HFF-Myc (cell line): ENCODE measurements around the gene ODC1.

ENCODE experiments used
- DNase-seq: peaks from one replicate; pipeline ENCODE4 v3.0.0-alpha.2; 2011; ENCODE audit warnings: low read depth; ENCODE audit errors: extremely low read depth
- H3K4me3 ChIP-seq: replicated peaks from 2 replicates; pipeline ENCODE4 v1.5.1; 2011; ENCODE audit warnings: low read depth, mild to moderate bottlenecking, control low read depth, low read length
- CTCF ChIP-seq: IDR thresholded peaks from 2 replicates; pipeline ENCODE4 v1.5.1; 2012; ENCODE audit warnings: mild to moderate bottlenecking, low read depth, low read length, control low read depth; ENCODE audit errors: missing control alignments

ODC1 gene

DNA sequence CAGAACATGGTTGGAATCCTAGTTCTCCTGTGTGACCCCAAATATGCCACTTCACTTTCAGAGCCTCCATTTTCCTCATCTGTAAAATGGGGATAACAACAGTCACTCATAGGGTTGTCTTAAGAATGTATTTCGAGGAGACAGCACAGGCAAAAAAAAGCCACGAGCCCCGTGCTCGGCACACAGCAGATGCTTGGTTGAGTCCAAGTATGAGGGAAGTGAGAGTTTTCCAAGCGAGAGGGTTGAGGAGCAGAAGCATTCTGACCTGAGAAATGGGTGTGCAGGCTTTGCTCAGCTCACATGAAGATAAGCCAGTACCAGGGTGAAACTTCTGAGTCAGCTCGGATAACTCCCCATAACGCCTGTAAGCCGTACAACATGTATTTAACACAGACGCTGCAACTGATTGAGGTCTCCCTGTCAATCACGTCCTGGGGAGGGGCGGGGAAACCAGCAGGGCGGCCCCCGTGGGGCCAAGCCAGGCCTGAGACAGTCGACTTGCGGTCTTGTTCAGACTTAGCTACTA lies 23.0 kb upstream of the ODC1 start:
- H3K4me3 ChIP-seq: no peak overlapping the region
- no peak for DNase-seq
- TF ChIP-seq CTCF: no peak

GRCh38 chr2:10469955-10470608 lies 22.0 kb upstream of the ODC1 start:
- no peak for TF ChIP-seq CTCF
- DNase-seq: no peak
- no peak overlapping the region for H3K4me3 ChIP-seq

DNA sequence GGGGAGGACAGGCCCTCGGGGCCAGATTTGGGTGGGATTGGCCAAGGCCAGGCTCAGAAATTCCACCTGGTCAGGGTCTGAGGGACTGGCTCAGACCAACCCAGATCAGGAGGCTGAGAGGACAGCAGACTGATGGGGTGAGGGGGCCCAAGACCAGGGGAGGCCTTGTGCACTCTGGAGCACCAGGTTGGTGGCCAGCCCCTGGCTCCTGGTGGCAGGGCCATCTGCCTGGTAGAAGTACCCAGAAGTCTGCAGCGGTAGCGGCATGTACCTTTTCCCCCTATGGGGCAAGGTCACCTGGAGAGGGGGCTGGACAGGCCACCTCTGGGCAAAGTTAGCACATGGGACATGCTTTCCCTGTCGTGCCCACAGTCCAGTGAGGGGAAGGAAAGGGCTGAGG lies 21.2 kb upstream of the ODC1 start:
- no peak overlapping the region for H3K4me3 ChIP-seq
- no peak for DNase-seq
- TF ChIP-seq CTCF: no peak

GRCh38 chr2:10467401-10467800 lies 19.3 kb upstream of the ODC1 start:
- DNase-seq: no peak
- no peak overlapping the region for H3K4me3 ChIP-seq
- no peak for TF ChIP-seq CTCF

DNA sequence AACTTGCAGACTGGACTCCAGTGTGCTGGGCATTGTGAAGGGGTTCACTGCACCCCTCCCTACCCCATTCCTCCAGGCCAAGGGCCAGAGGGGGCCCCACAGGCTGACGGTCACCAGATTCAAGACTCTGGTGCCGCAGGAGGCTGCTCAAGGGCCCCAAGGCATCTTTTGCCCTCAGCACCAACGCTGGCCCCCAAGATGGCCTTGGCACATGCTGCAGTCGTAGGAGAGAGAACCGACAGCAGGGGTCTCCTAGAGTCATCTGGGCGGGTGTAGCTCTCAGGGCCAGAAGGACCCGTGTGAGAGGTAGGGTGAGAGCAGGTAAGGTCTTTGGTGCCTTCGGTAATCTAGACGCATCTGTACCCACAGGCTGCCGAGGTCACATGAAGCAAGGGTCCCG lies 18.7 kb upstream of the ODC1 start:
- no peak for DNase-seq
- no peak for TF ChIP-seq CTCF
- no peak overlapping the region for H3K4me3 ChIP-seq

GRCh38 chr2:10465910-10466309 lies 17.8 kb upstream of the ODC1 start:
- no peak for TF ChIP-seq CTCF
- H3K4me3 ChIP-seq: no peak overlapping the region
- DNase-seq: no peak
